ENCODE data around the gene RITA1. TPM values are rescaled to one million over a fixed set of nuclear protein-coding genes. Genes with fewer than 3 reads are reported as not detected.

The RITA1 gene
- total and polyA plus RNA-seq, 2 donors (not counting 3 experiments of a cell fraction or from before 2014, with no cell fraction given), result 20.7 to 21.3 TPM

DNA sequence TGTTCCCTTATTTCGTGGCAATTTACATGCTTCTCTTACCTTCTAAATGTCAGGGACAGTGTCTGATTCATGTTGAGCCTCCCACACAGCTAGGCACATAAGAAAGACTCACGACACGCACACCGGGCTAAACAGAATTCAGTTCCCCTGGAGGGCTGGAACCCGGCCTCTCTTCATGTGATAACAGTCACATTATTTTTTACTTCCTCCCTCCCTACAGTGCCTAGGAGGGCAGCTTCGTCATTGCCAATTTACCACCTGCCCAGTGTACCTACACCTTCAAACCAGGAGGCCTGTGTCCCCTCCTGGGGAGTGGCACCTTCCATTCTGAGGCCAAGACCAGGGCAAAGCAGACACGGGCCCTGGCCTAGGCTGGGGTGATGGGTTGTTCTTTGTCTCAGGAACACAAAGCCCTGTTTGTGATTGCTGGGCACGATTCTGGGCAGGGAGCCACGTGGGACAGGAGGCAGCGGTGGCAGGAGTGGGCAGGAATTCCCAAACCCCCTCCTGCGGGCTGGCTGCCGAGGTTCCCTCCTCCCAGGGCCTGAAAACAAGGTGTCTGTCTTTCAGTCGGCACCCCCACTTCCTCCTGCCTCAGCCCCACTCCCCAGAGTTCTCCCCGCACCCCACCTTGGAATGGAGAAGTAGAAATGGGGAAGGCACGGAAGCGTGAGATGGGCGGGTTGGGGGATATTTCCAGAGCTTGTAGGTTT, 43.2 kb upstream of the RITA1 start:
- Histone ChIP-seq H3K79me2 (ENCODE audit: control insufficient read depth, insufficient read depth, low read length) (no peaks in the 10 kb centered on the region), H3K4me1 (ENCODE audit: control insufficient read depth, extremely low read depth, insufficient read depth, low read length) (no peaks in the 10 kb centered on the region), H3K27ac (ENCODE audit: insufficient read depth, low read depth, low read length) (no peak overlapping the region), H4K20me1 (replicated peaks; ENCODE audit: control insufficient read depth, extremely low read depth, insufficient read depth, low read length) (no peaks in the 10 kb centered on the region), H3K9me1 (replicated peaks; ENCODE audit: control insufficient read depth, extremely low read depth, insufficient read depth, low read length) (no peaks in the 10 kb centered on the region), H3K4me2 (ENCODE audit: insufficient read depth, low read length) (no peak overlapping the region), H3K27me3 (ENCODE audit: control insufficient read depth in 2 of 2, insufficient read depth in 2 of 2, low read length in 2 of 2) (peaks cover 0 to 2% of the 10 kb centered on the region in 2 experiments), H3K4me3 (replicated peaks in 1 of 3; ENCODE audit: insufficient read depth in 1 of 3, low read depth in 1 of 3, low read length in 3 of 3) (no peak overlapping the region), H3K9me3 (replicated peaks; ENCODE audit: control insufficient read depth, insufficient read depth, low read length) (no peaks in the 10 kb centered on the region), H3K36me3 (ENCODE audit: control insufficient read depth in 2 of 2, extremely low read depth in 1 of 2, insufficient read depth in 2 of 2, low read length in 2 of 2) (no peaks in the 10 kb centered on the region), H3K9ac (replicated peaks; ENCODE audit: extremely low read depth, insufficient read depth, low read length) (no peak overlapping the region), H2AFZ (ENCODE audit: low read depth, low read length) (no peak overlapping the region)
- intact Hi-C loops (cut with micrococcal nuclease) (no loop called here), dilution Hi-C loops (cut with MboI; ENCODE audit: extremely low pct_ligation_motif_present, low sequenced_read_pairs) (no loop called here)
- FAIRE-seq (no peak), DNase-seq (ENCODE audit: low read depth, low spot score) (no peak)
- TF ChIP-seq, protein P1, sequence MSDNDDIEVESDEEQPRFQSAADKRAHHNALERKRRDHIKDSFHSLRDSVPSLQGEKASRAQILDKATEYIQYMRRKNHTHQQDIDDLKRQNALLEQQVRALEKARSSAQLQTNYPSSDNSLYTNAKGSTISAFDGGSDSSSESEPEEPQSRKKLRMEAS (IDR thresholded peaks at IDR 0.05; ENCODE audit: insufficient read depth, insufficient read length), result no peak
- TF ChIP-seq, protein P2, sequence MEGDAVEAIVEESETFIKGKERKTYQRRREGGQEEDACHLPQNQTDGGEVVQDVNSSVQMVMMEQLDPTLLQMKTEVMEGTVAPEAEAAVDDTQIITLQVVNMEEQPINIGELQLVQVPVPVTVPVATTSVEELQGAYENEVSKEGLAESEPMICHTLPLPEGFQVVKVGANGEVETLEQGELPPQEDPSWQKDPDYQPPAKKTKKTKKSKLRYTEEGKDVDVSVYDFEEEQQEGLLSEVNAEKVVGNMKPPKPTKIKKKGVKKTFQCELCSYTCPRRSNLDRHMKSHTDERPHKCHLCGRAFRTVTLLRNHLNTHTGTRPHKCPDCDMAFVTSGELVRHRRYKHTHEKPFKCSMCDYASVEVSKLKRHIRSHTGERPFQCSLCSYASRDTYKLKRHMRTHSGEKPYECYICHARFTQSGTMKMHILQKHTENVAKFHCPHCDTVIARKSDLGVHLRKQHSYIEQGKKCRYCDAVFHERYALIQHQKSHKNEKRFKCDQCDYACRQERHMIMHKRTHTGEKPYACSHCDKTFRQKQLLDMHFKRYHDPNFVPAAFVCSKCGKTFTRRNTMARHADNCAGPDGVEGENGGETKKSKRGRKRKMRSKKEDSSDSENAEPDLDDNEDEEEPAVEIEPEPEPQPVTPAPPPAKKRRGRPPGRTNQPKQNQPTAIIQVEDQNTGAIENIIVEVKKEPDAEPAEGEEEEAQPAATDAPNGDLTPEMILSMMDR (IDR thresholded peaks at IDR 0.05; ENCODE audit: extremely low read depth in 1 of 2, insufficient read depth in 1 of 2, low read depth in 1 of 2, low read length in 2 of 2), result no peak
- TF ChIP-seq MYC (IDR thresholded peaks at IDR 0.05; ENCODE audit: low read depth, low read length), result no peak
- no peak for TF ChIP-seq EZH2 (IDR thresholded peaks at IDR 0.05; ENCODE audit: borderline replicate concordance, low read depth, low read length, severe bottlenecking)
- TF ChIP-seq POLR2A (IDR thresholded peaks at IDR 0.05; ENCODE audit: low read depth, low read length), result no peak
- no peak for TF ChIP-seq POLR2AphosphoS5 (IDR thresholded peaks at IDR 0.05; ENCODE audit: insufficient read depth, low read depth, low read length)
- TF ChIP-seq FOS (IDR thresholded peaks at IDR 0.05; ENCODE audit: borderline replicate concordance, insufficient read depth, low read length), result no peak
- TF ChIP-seq GATA2 (IDR thresholded peaks at IDR 0.05; ENCODE audit: insufficient read depth, insufficient read length, low read depth, low read length), result no peak
- TF ChIP-seq JUN (IDR thresholded peaks at IDR 0.05; ENCODE audit: borderline replicate concordance, insufficient read depth, insufficient read length, low read depth), result no peak
- CTCF ChIA-PET, result no interaction called here
- POLR2A ChIA-PET, result no interaction called here
- BruUV-seq (replicated peaks), result no TSS peak
